OCI-LY7 (cell line): ENCODE data around the gene THRB. TPM values are rescaled to one million over a fixed set of nuclear protein-coding genes. Genes with fewer than 3 reads are reported as not detected.

Experiments
- BruUV-seq: library from RNA; stranded (reverse); fragments of 400-500 nt; replicated peaks from 2 replicates; lab custom pipeline; 2021; lab: Mats Ljungman, UMichigan
- CTCF ChIA-PET: fragments of 300-600 bp; sonication (Branson Sonifier 250); formaldehyde crosslinking; loops from one replicate; lab custom pipeline; 2022; ENCODE audit warnings: antibody characterized with exemption; ENCODE audit not compliant: unreplicated experiment; lab: Charles Lee
- POLR2A ChIA-PET: fragments of 300-600 bp; sonication (Branson Sonifier 250); formaldehyde crosslinking; loops from one replicate; lab custom pipeline; 2022; ENCODE audit warnings: antibody characterized with exemption; lab: Charles Lee
- DNase-seq: peaks from one replicate; pipeline ENCODE4 v3.0.0-alpha.2; 2015; ENCODE audit warnings: low spot score
- H2AFZ ChIP-seq: fragments of 200-600 bp; sonication (generic), shearing (Covaris generic); 2 replicates; pipeline ENCODE4 v1.6.1; 2014; ENCODE audit warnings: mild to moderate bottlenecking, antibody characterized with exemption, low read length, moderate library complexity
- H3K27ac ChIP-seq: fragments of 200-600 bp; sonication (generic); 2 replicates; pipeline ENCODE4 v1.5.1; 2014; ENCODE audit warnings: mixed run types, low read depth, mild to moderate bottlenecking, moderate library complexity, low read length, inconsistent platforms; ENCODE audit not compliant: poor library complexity, severe bottlenecking
- H3K36me3 ChIP-seq: fragments of 200-600 bp; sonication (generic); 2 replicates; pipeline ENCODE4 v1.6.1; 2014; ENCODE audit warnings: mild to moderate bottlenecking, antibody characterized with exemption, low read length, moderate library complexity, mixed read lengths; ENCODE audit not compliant: insufficient read depth
- H3K4me1 ChIP-seq: fragments of 200-600 bp; sonication (generic); 2 replicates; pipeline ENCODE4 v1.5.1; 2014; ENCODE audit warnings: mild to moderate bottlenecking, low read length; ENCODE audit not compliant: insufficient read depth, poor library complexity, severe bottlenecking
- H3K4me2 ChIP-seq: fragments of 200-600 bp; sonication (generic); 2 replicates; pipeline ENCODE4 v1.6.1; 2014; ENCODE audit warnings: mild to moderate bottlenecking, low read length
- H3K4me3 ChIP-seq: fragments of 200-600 bp; sonication (generic); 2 replicates; pipeline ENCODE4 v1.5.1; 2014; ENCODE audit warnings: mild to moderate bottlenecking, low read depth, low read length; ENCODE audit not compliant: poor library complexity, severe bottlenecking
- H3K79me2 ChIP-seq: fragments of 200-600 bp; sonication (generic); 2 replicates; pipeline ENCODE4 v1.6.1; 2016; ENCODE audit warnings: low read depth, mild to moderate bottlenecking, low read length, moderate library complexity, mixed read lengths; ENCODE audit not compliant: insufficient read depth
- H3K9me2 ChIP-seq: fragments of 200-600 bp; sonication (generic); 2 replicates; pipeline ENCODE4 v1.6.1; 2016; ENCODE audit warnings: mild to moderate bottlenecking, low read length, mixed read lengths; ENCODE audit not compliant: insufficient read depth
- H3K9me3 ChIP-seq: fragments of 200-600 bp; sonication (generic); 2 replicates; pipeline ENCODE4 v1.6.1; 2014; ENCODE audit warnings: mild to moderate bottlenecking, mixed run types, low read length, mixed read lengths
- H4K20me1 ChIP-seq: fragments of 200-600 bp; sonication (generic); 2 replicates; pipeline ENCODE4 v1.6.1; 2014; ENCODE audit warnings: mild to moderate bottlenecking, antibody characterized with exemption, low read length, moderate library complexity, mixed read lengths; ENCODE audit not compliant: insufficient read depth
- EZH2phosphoT487 ChIP-seq: fragments of 200-600 bp; sonication (generic); IDR thresholded peaks from 2 replicates; pipeline ENCODE4 v1.6.1; 2018; ENCODE audit warnings: low read depth, borderline replicate concordance, mild to moderate bottlenecking, mixed run types, antibody characterized with exemption, low read length, moderate library complexity, mixed read lengths
- intact Hi-C: fragments of 100-400 bp; cut with micrococcal nuclease; formaldehyde crosslinking; loops from one replicate; pipeline ENCODE4 v1.10.0; 2022; ENCODE audit not compliant: unreplicated experiment
- total RNA-seq, 2 experiments: library from RNA; depleted of rRNA in 1 of 2; stranded (reverse); fragments of >200 nt in 1 of 2; shearing (Covaris generic) in 1 of 2; gene quantifications; 2 replicates each; pipeline ENCODE4 v1.2.3, GENCODE V29; 2014 to 2022
- TF ChIP-seq, protein P1 (sequence below): fragments of 200-600 bp; sonication (generic); conservative IDR thresholded peaks from 2 replicates; pipeline ENCODE4 v1.5.1; 2014; ENCODE audit warnings: mild to moderate bottlenecking, antibody characterized with exemption, low read length, moderate library complexity, mixed read lengths

Gene THRB
- total RNA-seq, 2 experiments from 2014 or later = not detected

DNA sequence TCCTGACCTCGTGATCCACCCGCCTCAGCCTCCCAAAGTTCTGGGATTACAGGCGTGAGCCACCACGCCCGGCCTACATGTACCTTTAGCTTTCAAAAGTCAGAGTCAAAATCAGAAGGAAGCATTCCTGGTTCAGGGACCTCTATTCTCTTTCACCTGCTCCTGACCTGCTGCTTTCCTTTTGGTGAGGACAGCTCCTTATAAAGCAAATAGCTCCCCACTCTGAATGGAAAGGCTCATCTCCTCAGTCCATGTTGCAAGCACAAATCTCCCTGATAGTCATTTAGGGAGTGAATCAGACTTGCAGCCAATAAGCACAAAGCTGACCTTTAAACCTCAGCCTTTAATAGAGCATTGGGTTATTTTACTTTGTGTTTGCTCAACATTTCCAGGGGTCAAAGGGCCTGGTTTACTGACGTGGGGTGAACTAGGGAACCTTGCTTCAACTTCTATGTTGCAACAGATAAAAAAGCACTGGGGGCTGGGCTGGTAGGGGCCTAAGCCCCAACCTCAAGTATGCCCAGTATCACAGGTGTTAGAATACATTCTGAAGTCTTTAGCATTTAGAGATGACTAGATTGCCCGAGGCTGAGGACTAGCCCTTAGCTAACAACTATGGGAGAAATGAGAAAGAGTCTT, 43.1 kb downstream of the THRB start:
- ChIA-PET POLR2A (interaction anchor here (0.6 kb wide), 1 partner anchor 25 kb away, joined by 3 read pairs; no protein-coding TSS in a partner anchor), CTCF (no interaction called here)
- BruUV-seq = no TSS peak
- no peaks in the 10 kb centered on the region for H3K9me2 ChIP-seq
- H3K4me2 ChIP-seq = no peak overlapping the region
- H3K9me3 ChIP-seq = no peaks in the 10 kb centered on the region
- no peak overlapping the region for H3K27ac ChIP-seq
- no peak overlapping the region for H2AFZ ChIP-seq
- no peak overlapping the region for H3K4me3 ChIP-seq
- no peaks in the 10 kb centered on the region for H3K36me3 ChIP-seq
- TF ChIP-seq, protein P1, sequence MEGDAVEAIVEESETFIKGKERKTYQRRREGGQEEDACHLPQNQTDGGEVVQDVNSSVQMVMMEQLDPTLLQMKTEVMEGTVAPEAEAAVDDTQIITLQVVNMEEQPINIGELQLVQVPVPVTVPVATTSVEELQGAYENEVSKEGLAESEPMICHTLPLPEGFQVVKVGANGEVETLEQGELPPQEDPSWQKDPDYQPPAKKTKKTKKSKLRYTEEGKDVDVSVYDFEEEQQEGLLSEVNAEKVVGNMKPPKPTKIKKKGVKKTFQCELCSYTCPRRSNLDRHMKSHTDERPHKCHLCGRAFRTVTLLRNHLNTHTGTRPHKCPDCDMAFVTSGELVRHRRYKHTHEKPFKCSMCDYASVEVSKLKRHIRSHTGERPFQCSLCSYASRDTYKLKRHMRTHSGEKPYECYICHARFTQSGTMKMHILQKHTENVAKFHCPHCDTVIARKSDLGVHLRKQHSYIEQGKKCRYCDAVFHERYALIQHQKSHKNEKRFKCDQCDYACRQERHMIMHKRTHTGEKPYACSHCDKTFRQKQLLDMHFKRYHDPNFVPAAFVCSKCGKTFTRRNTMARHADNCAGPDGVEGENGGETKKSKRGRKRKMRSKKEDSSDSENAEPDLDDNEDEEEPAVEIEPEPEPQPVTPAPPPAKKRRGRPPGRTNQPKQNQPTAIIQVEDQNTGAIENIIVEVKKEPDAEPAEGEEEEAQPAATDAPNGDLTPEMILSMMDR = no peak
- TF ChIP-seq EZH2phosphoT487 = no peak
- no peak for DNase-seq
- H3K79me2 ChIP-seq = no peaks in the 10 kb centered on the region
- no peaks in the 10 kb centered on the region for H4K20me1 ChIP-seq
- H3K4me1 ChIP-seq = no peaks in the 10 kb centered on the region
- intact Hi-C loops = no loop called here

DNA sequence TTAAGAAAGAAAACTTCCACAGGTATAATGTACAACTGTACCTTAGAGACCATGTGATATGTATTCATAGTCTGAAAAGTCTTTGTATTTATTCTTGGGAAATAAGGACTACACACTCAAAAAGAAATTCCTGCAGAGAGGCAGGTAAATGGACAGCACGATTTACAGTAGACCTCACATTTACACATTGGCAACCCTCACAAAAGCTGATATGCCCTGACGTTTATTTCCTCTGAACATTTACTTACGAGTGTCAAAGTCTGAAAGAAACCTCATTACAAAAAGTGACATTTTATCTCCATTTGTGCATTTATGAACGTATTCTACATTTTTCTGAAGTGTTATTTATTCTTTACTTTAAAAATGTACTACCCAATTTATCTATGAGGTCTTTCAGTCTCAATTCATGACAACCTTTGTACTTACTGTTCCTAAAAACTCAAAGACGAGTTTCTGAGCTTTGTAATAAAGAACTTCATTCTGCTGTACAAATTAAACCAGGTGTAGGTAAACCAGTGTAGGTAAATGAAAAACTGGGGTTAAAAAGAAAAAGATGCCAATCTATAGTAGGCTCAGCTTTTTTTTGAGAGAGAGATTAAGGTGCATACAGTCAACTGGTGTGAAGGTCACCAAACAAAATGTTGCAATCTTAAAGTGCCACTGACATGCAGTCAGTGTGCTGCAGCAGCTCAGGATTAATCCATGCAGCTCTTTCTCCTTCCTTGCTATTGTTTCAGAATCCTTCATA, 44.3 kb downstream of the THRB start:
- CTCF ChIA-PET = no interaction called here
- H2AFZ ChIP-seq = no peak overlapping the region

More for the DNA sequence above, 44.3 kb downstream of the THRB start:
- Histone ChIP-seq H4K20me1 (no peaks in the 10 kb centered on the region), H3K9me3 (no peaks in the 10 kb centered on the region), H3K9me2 (no peaks in the 10 kb centered on the region), H3K4me2 (no peak overlapping the region), H3K36me3 (no peaks in the 10 kb centered on the region), H3K4me1 (no peaks in the 10 kb centered on the region), H3K27ac (no peak overlapping the region), H3K4me3 (no peak overlapping the region), H3K79me2 (no peaks in the 10 kb centered on the region)
- intact Hi-C loops = no loop called here
- no peak for DNase-seq
- TF ChIP-seq, protein P1 = no peak
- TF ChIP-seq EZH2phosphoT487 = no peak
- POLR2A ChIA-PET = interaction anchor here (0.7 kb wide), 1 partner anchor 214 kb away, joined by 3 read pairs; no protein-coding TSS in a partner anchor
- no TSS peak for BruUV-seq
